HS-27A (cell line): Measurements from ENCODE around the gene POP7.
"Not testable (repeated sequence)": the region's sequence is repeated elsewhere in the genome, so short reads cannot be mapped to it uniquely, and the experiment has no call there.

Experiments
- DNase-seq: peaks from one replicate; pipeline ENCODE4 v3.0.0-alpha.2; 2012; ENCODE audit warnings: low read depth, missing footprints

Gene POP7

GRCh38 chr7:100723732-100724275 is 17.9 kb downstream of the POP7 start:
- DNase-seq: no peak

GRCh38 chr7:100724364-100724763 is 18.4 kb downstream of the POP7 start:
- not testable (repeated sequence) for DNase-seq

GRCh38 chr7:100726996-100727761 is 21.3 kb downstream of the POP7 start:
- no peak for DNase-seq

- no peak for DNase-seq
Measured at GRCh38 chr7:100728196-100728595, 22.3 kb downstream of the POP7 start.

- no peak for DNase-seq
Measured at GRCh38 chr7:100730136-100730800, 24.3 kb downstream of the POP7 start.

- DNase-seq: no peak
Measured at GRCh38 chr7:100731937-100732636, 26.2 kb downstream of the POP7 start.

GRCh38 chr7:100735730-100736129 is 29.8 kb downstream of the POP7 start:
- no peak for DNase-seq

GRCh38 chr7:100736671-100737070 is 30.8 kb downstream of the POP7 start:
- DNase-seq: no peak

- DNase-seq: no peak
Measured at GRCh38 chr7:100739934-100740333, 34.0 kb downstream of the POP7 start.

GRCh38 chr7:100744605-100745004 is 38.7 kb downstream of the POP7 start:
- no peak for DNase-seq

- DNase-seq: no peak
Measured at GRCh38 chr7:100745184-100745583, 39.3 kb downstream of the POP7 start.

- DNase-seq: no peak
Measured at GRCh38 chr7:100752994-100753393, 47.1 kb downstream of the POP7 start.

GRCh38 chr7:100753750-100754149 is 47.8 kb downstream of the POP7 start:
- no peak for DNase-seq
